MM.1S (cell line): ENCODE measurements around the gene ADCK1.

ENCODE experiments used
- DNase-seq: peaks from one replicate; pipeline ENCODE4 v3.0.0-alpha.2; 2015
- H2AFZ ChIP-seq: fragments of 300-600 bp; sonication (generic); 2 replicates; pipeline ENCODE4 v1.6.0; 2016; ENCODE audit warnings: antibody characterized with exemption, low read length
- H3F3A ChIP-seq: fragments of 300-600 bp; sonication (generic); 2 replicates; pipeline ENCODE4 v1.6.1; 2016; ENCODE audit warnings: mild to moderate bottlenecking, antibody characterized with exemption, low read length, moderate library complexity, mixed read lengths; ENCODE audit not compliant: insufficient read depth
- H3K27ac ChIP-seq: fragments of 300-600 bp; sonication (generic); 2 replicates; pipeline ENCODE4 v1.5.1; 2016; ENCODE audit warnings: mild to moderate bottlenecking, low read length
- H3K27me3 ChIP-seq: fragments of 300-600 bp; sonication (generic); replicated peaks from 2 replicates; pipeline ENCODE4 v1.6.0; 2016; ENCODE audit warnings: low read length; ENCODE audit not compliant: insufficient read depth
- H3K36me3 ChIP-seq: fragments of 300-600 bp; sonication (generic); replicated peaks from 2 replicates; pipeline ENCODE4 v1.6.1; 2016; ENCODE audit warnings: mild to moderate bottlenecking, low read length, mixed read lengths; ENCODE audit not compliant: insufficient read depth
- H3K4me1 ChIP-seq: fragments of 300-600 bp; sonication (generic); 2 replicates; pipeline ENCODE4 v1.6.1; 2016; ENCODE audit warnings: low read length, mixed read lengths
- H3K4me2 ChIP-seq: fragments of 300-600 bp; sonication (generic); 2 replicates; pipeline ENCODE4 v1.6.0; 2016; ENCODE audit warnings: low read depth, low read length
- H3K4me3 ChIP-seq: fragments of 300-600 bp; sonication (generic); 2 replicates; pipeline ENCODE4 v1.5.1; 2016; ENCODE audit warnings: low read length, mixed read lengths
- H3K79me2 ChIP-seq: fragments of 300-600 bp; sonication (generic); 2 replicates; pipeline ENCODE4 v1.6.1; 2016; ENCODE audit warnings: mixed run types, low read length, mixed read lengths
- H3K9ac ChIP-seq: fragments of 300-600 bp; sonication (generic); 2 replicates; pipeline ENCODE4 v1.6.1; 2016; ENCODE audit warnings: low read length, mixed read lengths
- H3K9me2 ChIP-seq: fragments of 300-600 bp; sonication (generic); replicated peaks from 2 replicates; pipeline ENCODE4 v1.6.1; 2016; ENCODE audit warnings: mild to moderate bottlenecking, low read length, mixed read lengths; ENCODE audit not compliant: insufficient read depth
- H3K9me3 ChIP-seq: fragments of 300-600 bp; sonication (generic); replicated peaks from 2 replicates; pipeline ENCODE4 v1.6.1; 2016; ENCODE audit warnings: mild to moderate bottlenecking, low read length, mixed read lengths; ENCODE audit not compliant: insufficient read depth
- H4K20me1 ChIP-seq: fragments of 300-600 bp; sonication (generic); 2 replicates; pipeline ENCODE4 v1.6.1; 2016; ENCODE audit warnings: mild to moderate bottlenecking, low read length, moderate library complexity, mixed read lengths; ENCODE audit not compliant: insufficient read depth
- EZH2 ChIP-seq: fragments of 300-600 bp; sonication (generic); optimal IDR thresholded peaks from 2 replicates; pipeline ENCODE3; 2017; ENCODE audit warnings: low read depth, mild to moderate bottlenecking, antibody characterized with exemption, low read length, mixed read lengths
- EZH2phosphoT487 ChIP-seq: fragments of 300-600 bp; sonication (generic); IDR thresholded peaks from 2 replicates; pipeline ENCODE4 v1.6.1; 2018; ENCODE audit warnings: antibody characterized with exemption, low read length
- TF ChIP-seq, protein P1 (sequence below): fragments of 300-600 bp; sonication (generic); IDR thresholded peaks from 2 replicates; pipeline ENCODE4 v1.5.1; 2016; ENCODE audit warnings: antibody characterized with exemption, low read length, mixed read lengths

Gene ADCK1

GRCh38 chr14:77962731-77963520 is 163.0 kb downstream of the ADCK1 start:
- no peak overlapping the region for H3K4me2 ChIP-seq
- no peaks in the 10 kb centered on the region for H3K79me2 ChIP-seq
- DNase-seq: no peak
- H2AFZ ChIP-seq: no peak overlapping the region
- H3K36me3 ChIP-seq: no peaks in the 10 kb centered on the region
- H3K4me1 ChIP-seq: no peaks in the 10 kb centered on the region
- H3F3A ChIP-seq: no peaks in the 10 kb centered on the region
- H3K9me3 ChIP-seq: no peaks in the 10 kb centered on the region
- H3K4me3 ChIP-seq: no peak overlapping the region
- H3K9ac ChIP-seq: no peak overlapping the region
- no peaks in the 10 kb centered on the region for H4K20me1 ChIP-seq
- TF ChIP-seq EZH2phosphoT487 (no peak), EZH2 (no peak)
- TF ChIP-seq, protein P1, sequence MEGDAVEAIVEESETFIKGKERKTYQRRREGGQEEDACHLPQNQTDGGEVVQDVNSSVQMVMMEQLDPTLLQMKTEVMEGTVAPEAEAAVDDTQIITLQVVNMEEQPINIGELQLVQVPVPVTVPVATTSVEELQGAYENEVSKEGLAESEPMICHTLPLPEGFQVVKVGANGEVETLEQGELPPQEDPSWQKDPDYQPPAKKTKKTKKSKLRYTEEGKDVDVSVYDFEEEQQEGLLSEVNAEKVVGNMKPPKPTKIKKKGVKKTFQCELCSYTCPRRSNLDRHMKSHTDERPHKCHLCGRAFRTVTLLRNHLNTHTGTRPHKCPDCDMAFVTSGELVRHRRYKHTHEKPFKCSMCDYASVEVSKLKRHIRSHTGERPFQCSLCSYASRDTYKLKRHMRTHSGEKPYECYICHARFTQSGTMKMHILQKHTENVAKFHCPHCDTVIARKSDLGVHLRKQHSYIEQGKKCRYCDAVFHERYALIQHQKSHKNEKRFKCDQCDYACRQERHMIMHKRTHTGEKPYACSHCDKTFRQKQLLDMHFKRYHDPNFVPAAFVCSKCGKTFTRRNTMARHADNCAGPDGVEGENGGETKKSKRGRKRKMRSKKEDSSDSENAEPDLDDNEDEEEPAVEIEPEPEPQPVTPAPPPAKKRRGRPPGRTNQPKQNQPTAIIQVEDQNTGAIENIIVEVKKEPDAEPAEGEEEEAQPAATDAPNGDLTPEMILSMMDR: no peak
- H3K27me3 ChIP-seq: no peaks in the 10 kb centered on the region
- no peaks in the 10 kb centered on the region for H3K9me2 ChIP-seq
- no peak overlapping the region for H3K27ac ChIP-seq

- H3K4me2 ChIP-seq: no peak overlapping the region
- no peaks in the 10 kb centered on the region for H3K4me1 ChIP-seq
- no peak for TF ChIP-seq EZH2
- TF ChIP-seq, protein P1: no peak
- TF ChIP-seq EZH2phosphoT487: no peak
Measured at GRCh38 chr14:77964586-77964985, 164.7 kb downstream of the ADCK1 start.

GRCh38 chr14:77965050-77965449 is 165.1 kb downstream of the ADCK1 start:
- H3K79me2 ChIP-seq: no peaks in the 10 kb centered on the region
- TF ChIP-seq EZH2: no peak
- TF ChIP-seq EZH2phosphoT487: no peak
- TF ChIP-seq, protein P1: no peak
- no peaks in the 10 kb centered on the region for H3F3A ChIP-seq
- H3K4me3 ChIP-seq: no peak overlapping the region
- H2AFZ ChIP-seq: no peak overlapping the region
- no peaks in the 10 kb centered on the region for H3K36me3 ChIP-seq
- no peaks in the 10 kb centered on the region for H3K27me3 ChIP-seq
- H3K27ac ChIP-seq: no peak overlapping the region
- DNase-seq: no peak
- H4K20me1 ChIP-seq: no peaks in the 10 kb centered on the region
- H3K4me1 ChIP-seq: no peaks in the 10 kb centered on the region
- H3K9me2 ChIP-seq: no peaks in the 10 kb centered on the region
- H3K9ac ChIP-seq: no peak overlapping the region
- no peak overlapping the region for H3K4me2 ChIP-seq
- H3K9me3 ChIP-seq: no peaks in the 10 kb centered on the region

More at GRCh38 chr14:77964586-77964985, 164.7 kb downstream of the ADCK1 start:
- no peaks in the 10 kb centered on the region for H3K9me3 ChIP-seq
- no peak overlapping the region for H3K9ac ChIP-seq
- H3K36me3 ChIP-seq: no peaks in the 10 kb centered on the region
- no peaks in the 10 kb centered on the region for H4K20me1 ChIP-seq
- no peaks in the 10 kb centered on the region for H3K79me2 ChIP-seq
- DNase-seq: no peak
- H3K4me3 ChIP-seq: no peak overlapping the region
- H3K27me3 ChIP-seq: no peaks in the 10 kb centered on the region
- no peak overlapping the region for H2AFZ ChIP-seq
- H3F3A ChIP-seq: no peaks in the 10 kb centered on the region
- H3K27ac ChIP-seq: no peak overlapping the region
- no peaks in the 10 kb centered on the region for H3K9me2 ChIP-seq
